ENCODE data around the gene RCAN1.

DNA sequence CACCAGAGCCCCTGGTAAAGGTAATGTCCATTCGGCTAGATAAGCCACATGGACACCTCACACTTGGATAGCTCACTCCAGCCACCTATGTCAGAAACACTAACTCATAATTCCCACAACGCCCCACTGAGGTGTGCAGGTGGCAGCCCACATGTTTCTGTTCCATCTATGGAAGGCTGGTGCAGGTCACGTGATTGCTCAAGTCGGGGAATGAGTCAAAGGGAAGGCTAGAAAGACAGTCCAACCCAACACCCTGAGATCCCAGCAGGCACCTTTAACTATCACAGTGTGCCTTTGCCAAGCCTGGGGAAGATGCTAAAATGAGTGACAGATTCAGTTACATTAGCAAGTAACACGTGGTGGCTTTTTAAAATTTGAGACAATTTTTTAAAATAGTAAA lies 57.7 kb downstream of the RCAN1 start:
- TF ChIP-seq, protein P1, sequence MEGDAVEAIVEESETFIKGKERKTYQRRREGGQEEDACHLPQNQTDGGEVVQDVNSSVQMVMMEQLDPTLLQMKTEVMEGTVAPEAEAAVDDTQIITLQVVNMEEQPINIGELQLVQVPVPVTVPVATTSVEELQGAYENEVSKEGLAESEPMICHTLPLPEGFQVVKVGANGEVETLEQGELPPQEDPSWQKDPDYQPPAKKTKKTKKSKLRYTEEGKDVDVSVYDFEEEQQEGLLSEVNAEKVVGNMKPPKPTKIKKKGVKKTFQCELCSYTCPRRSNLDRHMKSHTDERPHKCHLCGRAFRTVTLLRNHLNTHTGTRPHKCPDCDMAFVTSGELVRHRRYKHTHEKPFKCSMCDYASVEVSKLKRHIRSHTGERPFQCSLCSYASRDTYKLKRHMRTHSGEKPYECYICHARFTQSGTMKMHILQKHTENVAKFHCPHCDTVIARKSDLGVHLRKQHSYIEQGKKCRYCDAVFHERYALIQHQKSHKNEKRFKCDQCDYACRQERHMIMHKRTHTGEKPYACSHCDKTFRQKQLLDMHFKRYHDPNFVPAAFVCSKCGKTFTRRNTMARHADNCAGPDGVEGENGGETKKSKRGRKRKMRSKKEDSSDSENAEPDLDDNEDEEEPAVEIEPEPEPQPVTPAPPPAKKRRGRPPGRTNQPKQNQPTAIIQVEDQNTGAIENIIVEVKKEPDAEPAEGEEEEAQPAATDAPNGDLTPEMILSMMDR (IDR thresholded peaks at IDR 0.05; ENCODE audit: low read depth, low read length, poor library complexity, severe bottlenecking), result no peak
- TF ChIP-seq EZH2phosphoT487 (IDR thresholded peaks at IDR 0.05; ENCODE audit: borderline replicate concordance, low read length), result no peak
